HG02642 (cell line): Measurements from ENCODE around the gene MTX2.
"Not testable (repeated sequence)": the region's sequence is repeated elsewhere in the genome, so short reads cannot be mapped to it uniquely, and the experiment has no call there.

Experiments
- ATAC-seq: cut with Tn5 transposase; IDR thresholded peaks from one replicate; pipeline ENCODE4 v1.9.1; 2021; ENCODE audit warnings: mild to moderate bottlenecking; ENCODE audit not compliant: unreplicated experiment, poor library complexity

Gene MTX2

DNA sequence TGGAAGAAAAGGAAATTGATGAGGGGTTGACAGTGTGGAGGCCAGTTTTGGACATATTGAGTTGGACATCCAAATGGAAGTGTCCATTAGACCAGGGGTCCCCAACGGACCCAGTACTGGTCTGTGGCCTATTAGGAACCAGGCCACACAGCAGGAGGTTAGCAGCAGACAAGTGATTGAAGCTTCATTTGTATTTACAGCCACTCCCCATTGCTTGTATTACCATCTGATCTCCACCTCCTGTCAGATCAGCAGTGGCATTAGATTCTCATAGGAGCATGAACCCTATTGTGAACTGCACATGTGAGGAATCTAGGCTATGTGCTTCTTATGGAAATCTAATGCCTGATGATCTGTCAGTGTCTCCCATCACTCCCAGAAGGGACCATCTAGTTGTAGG lies 99.1 kb downstream of the MTX2 start:
- no peak for ATAC-seq

DNA sequence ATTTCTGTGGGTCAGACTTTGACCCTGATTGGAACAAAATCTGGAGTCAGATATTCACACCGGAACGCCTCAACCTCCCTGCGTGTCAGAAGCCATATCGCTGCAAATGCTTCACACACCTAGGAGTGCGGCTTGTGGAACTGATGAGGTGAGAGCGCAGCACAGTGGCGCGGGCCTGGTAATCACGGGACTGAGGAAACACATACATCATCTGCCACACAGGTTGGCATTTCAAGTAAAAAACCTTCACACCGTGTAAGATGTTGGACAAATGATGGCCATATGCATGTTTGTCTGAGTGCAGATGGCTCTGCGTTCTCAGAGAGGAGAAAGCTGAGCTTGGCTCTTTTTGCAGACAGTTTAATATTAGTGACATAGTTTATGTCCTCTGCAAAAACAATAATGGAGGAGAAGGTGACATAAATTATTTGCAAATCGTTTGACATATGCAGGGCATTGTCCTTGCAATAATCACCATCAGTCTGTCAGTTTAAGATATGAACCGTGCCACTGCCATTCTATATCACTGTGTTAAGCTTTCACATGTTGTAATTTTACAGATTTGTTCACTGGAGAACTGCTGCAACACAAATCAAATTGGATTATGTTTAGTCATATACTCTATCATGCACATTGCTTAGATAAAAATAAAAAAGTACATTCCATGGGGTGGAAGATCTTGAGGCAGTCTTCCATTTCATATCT lies 101.4 kb downstream of the MTX2 start:
- no peak for ATAC-seq

DNA sequence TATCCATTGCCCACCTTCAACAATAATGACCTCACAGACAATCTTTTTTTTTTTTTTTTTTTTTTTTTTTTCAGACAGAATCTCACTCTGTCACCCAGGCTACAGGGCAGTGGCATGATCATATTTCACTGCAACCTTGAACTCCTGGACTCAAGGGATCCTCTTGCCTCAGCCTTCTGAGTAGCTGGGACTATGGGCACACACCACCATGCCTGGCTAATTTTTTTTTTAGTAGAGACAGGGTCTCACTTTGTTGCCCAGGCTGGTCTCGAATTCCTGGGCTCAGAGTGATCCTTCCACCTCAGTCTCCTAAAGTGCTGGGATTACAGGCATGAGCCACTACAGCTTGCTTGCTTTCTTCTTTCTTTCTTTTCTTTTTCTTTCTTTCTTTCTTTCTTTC lies 103.9 kb downstream of the MTX2 start:
- not testable (repeated sequence) for ATAC-seq

- no peak for ATAC-seq
These were observed 109.1 kb downstream of the MTX2 start for GRCh38 chr2:176378323-176378722.

GRCh38 chr2:176380341-176380740 lies 111.1 kb downstream of the MTX2 start:
- no peak for ATAC-seq

DNA sequence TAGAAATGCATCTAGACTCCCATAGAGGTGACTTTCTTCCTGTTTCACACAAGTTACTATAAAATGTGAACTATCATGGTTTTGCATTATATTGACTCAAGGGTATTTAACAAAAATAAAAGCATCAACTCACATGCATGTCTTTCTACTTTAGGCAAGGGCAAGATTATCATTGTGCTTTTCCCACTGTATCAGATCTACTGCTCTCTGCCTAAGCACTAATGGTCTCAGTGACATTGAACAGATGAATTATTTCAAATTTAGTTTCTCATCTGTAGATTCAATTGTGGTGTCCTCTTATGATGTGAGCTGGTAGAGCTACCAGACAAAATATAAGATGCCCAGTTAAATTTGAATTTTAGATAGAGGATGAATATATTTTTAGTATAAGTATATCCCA lies 113.9 kb downstream of the MTX2 start:
- no peak for ATAC-seq

DNA sequence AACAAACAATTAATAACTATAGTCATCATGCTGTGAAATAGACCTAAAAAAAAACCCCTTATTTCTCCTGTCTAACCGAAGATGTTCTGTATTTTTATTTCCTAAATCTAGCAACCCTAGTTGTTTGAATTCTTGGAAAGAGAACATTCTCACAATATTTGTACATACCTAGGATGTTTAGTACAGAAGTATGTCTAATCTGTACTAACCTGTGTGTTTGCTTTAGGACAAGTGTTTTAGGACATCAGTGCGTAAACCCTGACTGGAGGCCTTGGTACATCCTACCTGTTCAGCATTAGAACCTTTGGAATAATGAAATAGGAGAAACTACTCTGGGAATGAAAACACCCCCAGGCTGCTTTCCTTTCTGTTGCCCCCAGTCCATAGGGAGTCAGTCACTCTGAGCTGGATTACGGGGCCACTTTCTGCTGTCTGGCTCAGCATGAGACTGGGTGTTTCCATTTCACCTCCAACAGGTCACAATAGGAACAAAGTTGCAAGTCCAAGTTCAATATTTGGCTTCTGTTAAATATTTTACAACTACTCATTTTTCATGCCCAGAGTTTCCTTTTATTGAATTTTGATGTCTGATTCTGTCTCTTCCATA lies 114.7 kb downstream of the MTX2 start:
- ATAC-seq, result no peak

- ATAC-seq, result no peak
These were observed 116.0 kb downstream of the MTX2 start for GRCh38 chr2:176385219-176385759.

DNA sequence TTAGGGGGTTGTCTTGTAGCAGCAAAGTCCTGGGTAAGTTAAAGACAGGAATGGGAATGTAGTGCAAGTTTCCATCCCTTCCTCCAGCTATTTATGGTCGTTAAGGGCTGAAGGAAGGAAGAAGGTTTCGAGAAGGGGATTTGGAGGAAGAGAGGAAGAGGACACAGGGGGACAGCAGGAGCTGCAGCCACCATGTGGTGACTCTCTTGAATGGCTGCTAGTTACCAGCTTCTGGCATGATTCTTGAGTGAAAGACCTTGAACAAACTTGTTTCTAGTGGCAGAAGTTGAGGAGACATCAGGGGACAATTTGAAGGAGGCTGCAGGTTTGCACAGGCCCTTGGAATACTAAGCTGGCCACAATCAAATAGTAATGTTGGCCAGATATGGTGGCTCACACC lies 116.6 kb downstream of the MTX2 start:
- no peak for ATAC-seq
